T-helper 2 cell treated with Interferon-gamma antibody and Interleukin-4, amounts not matched to agents 100 ng/mL and 5 ng/mL, for 36 hours (primary cell): ENCODE results near the gene NFIX. TPM values are rescaled to one million over a fixed set of nuclear protein-coding genes. Genes with fewer than 3 reads are reported as not detected.

ENCODE experiments used
- intact Hi-C: fragments of 100-400 bp; cut with micrococcal nuclease; formaldehyde crosslinking; loops from one replicate; pipeline ENCODE4 v1.15.1; 2023
- total RNA-seq: library from RNA; stranded (reverse); gene quantifications from 2 replicates; pipeline ENCODE4 v1.2.3, GENCODE V29; 2022

Gene NFIX
- total RNA-seq, 1 donor from 2014 or later: 1.3 TPM

GRCh38 chr19:13100841-13101589 lies 105.7 kb downstream of the NFIX start:
- intact Hi-C loops: loop anchor here (2.0 kb wide), 1 partner anchor 16 kb away; the partner anchor contains the start of gene TRMT1

GRCh38 chr19:13101590-13102415 lies 106.5 kb downstream of the NFIX start:
- intact Hi-C loops: loop anchor here (2.0 kb wide), 1 partner anchor 15 kb away; the partner anchor contains the start of gene TRMT1

DNA sequence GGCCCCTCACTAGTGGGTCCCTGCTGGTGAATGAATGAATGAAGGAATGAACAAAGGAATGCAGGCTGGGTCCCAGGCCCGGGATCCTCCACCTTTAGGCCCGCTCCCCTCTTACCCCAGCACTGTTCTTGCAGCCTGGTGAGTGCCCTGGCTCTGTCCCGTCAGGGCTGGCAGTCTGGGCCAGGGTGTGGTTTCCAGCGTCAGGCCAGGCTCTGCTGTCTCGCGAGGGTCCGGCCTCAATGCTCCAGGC lies 107.1 kb downstream of the NFIX start:
- intact Hi-C loops: no loop called here

- intact Hi-C loops: no loop called here
Observed at GRCh38 chr19:13102666-13103580, 107.6 kb downstream of the NFIX start, which contains the start of gene LYL1. LYL1 (minus strand) TSS chr19:13102858; CDS start chr19:13101171, 1,687 bp downstream.

DNA sequence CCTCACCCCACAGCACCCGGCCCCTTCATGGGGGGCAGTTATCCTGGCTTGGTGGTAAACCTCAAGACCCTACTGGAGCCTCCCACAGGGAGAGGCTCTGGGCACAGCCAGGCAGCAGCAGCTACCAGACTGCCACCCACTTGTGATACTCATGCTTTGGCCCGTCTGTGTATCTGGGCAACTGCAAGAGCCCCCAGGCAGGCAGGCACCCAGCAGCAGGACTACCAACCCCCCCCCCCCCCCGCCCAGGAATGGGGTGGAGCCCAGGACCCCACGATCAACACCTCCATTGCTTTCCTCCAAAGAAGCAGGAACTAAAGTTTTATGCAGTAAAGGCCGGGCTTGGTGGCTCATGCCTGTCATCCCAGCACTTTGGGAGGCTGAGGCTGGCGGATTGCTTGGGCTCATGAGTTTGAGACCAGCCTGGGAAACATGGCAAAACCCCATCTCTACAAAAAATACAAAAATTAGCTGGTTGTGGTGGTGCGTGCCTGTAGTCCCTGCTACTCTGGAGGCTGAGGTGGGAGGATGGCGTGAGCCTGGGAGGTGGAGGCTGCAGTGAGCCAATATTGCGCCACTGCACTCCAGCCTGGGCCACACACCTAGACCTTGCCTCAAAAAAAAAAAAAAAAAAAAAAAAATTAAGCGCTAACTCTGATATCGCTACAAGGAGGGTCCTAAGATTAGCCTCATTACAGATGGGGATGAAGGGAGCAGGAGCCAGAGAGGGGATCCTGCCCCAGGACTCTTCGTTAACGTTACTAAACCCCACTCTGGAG lies 108.5 kb downstream of the NFIX start:
- intact Hi-C loops: no loop called here

- intact Hi-C loops: no loop called here
Observed at GRCh38 chr19:13104360-13104847, 109.1 kb downstream of the NFIX start.

DNA sequence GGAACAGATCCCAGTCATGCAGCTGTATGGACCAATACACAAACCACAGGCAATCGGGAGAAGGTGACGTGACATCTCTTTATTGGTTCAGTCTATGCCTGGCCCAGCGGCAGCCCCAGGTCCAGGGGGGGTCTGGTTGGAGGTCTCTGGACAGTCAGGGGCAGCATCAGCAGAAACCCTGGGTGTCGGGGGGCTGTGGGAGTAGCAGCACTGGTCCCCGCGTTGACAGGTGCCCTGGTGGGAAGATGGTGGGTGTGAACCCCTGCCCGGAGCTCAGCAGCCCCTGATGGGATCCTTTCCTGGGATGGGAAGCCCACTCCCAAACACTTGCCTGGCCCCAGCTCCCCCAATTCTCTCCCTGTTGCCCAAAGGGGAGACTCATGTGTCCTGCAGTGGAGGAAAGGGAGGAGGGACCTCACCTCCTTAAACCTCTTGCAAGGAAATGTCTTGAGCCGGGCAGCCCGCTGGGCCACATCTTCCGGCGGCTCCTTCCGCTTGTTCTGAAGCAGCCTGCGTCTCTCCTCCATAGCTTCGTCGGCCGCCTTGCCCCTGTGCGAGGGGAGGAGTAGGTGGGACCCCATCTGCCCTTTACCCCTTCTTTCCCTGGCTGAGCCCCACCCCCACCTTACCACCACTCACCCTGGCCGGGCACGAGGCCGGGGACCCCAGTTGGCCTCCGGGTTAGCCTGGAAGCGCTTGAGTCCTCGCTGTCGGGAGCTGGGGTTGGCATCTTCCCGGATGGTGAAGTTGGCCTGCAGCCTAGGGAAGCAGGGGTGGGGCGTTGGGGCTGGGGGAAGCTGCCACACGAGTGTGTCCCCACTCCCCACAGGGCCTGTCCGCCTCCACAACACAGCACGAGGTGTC lies 109.8 kb downstream of the NFIX start:
- intact Hi-C loops: no loop called here

DNA sequence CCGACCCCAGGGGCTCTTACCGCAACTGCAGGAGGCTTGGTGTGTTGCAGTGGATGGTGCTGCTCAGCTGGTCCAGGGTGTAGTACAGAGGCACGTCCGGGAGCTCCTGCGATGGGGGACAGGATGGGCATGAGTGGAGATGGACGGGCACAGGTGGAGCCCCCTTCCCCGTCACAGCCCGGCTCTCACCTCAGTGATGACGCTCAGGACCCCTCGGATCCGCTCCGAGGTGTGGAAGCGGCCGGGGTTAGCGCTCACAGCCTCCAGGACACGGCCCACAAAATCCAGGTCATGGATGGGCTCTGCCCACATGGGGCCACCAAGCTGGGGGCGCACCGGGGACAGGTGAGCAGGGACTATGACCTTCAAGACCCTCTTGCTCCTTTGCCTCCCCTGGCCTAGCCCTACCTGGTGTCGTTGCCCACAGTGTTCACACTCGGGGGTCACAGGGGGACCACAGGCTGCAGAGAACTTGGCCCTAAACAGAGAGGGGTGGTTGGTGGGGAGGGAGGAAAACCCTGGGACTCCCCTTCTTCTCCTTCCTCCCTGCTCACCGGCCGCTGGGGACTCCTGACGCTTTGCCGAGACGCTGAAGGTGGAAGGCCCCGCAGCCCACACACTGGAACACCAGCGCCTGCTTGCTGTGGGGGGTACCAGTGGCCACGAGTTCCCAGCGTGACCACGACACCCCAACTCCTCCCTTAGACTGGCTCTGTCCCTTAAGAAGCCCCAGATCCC lies 114.3 kb downstream of the NFIX start:
- intact Hi-C loops: no loop called here

DNA sequence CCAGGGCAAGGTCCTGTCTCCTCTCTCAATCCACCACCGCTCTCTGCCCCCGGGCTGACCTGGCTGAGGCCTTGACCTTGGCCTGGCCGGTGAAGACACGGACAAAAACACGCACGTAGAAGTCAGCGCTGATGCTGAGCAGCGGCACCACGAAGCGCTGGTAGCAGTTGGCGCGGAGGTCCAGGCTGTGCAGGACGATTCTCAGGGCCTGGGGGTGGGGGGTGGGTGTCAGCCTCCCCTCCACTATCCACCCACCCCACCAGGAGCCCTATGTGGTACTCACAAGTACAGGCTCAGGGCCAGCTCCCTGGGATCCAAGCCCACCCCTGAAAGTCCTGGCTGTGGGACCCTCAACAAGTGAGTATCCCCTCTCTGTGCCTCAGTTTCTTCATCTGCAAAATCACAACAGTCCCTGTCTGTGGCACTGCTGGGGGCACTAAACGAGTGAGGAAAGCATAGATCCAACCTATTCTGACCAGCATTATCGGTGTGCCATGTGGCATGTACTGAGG lies 114.9 kb downstream of the NFIX start:
- intact Hi-C loops: no loop called here

DNA sequence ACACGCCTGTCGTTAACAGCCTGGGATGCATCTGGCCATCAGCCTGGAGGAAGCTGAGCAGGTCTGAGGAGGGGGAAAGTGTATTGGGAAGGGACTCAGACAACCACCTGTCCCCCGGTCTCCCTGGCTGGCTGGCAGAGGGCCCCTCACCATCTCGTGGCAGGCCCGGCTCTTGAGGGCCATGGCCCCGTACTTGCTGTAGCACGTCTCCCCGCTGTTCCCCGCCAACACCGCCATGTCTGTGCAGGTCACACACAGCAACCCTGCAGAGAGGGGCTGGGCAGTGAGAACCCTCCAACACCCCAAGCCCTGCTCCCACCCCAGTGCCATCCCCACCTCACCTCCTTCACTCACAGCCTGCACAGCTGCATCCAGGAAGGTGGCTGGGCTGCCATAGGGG lies 117.3 kb downstream of the NFIX start:
- intact Hi-C loops: no loop called here

DNA sequence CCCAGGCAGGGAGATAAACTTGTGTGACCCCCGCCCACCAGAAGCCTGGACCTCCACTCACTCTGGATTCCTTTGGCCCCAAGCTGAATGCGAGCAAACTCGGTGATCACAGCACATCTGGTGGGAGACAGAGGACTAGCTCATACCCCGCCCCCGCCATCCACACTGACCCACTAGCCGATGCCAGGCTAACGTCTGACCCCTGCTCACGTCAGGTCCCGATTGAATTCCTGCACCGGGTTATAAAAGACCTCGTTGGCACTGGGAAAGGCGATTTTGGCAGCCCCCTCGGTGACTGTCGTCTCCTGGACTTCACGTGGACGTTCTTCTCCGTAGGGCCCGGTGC lies 120.6 kb downstream of the NFIX start:
- intact Hi-C loops: loop anchor here (2.0 kb wide), 1 partner anchor 15 kb away; no protein-coding TSS in a partner anchor

- intact Hi-C loops: loop anchor here (2.0 kb wide), 1 partner anchor 16 kb away; no protein-coding TSS in a partner anchor
Observed at GRCh38 chr19:13116282-13117175, 121.3 kb downstream of the NFIX start, which contains the start of gene TRMT1. TRMT1 (minus strand) TSS chr19:13116740; CDS start chr19:13116399, 341 bp downstream.

DNA sequence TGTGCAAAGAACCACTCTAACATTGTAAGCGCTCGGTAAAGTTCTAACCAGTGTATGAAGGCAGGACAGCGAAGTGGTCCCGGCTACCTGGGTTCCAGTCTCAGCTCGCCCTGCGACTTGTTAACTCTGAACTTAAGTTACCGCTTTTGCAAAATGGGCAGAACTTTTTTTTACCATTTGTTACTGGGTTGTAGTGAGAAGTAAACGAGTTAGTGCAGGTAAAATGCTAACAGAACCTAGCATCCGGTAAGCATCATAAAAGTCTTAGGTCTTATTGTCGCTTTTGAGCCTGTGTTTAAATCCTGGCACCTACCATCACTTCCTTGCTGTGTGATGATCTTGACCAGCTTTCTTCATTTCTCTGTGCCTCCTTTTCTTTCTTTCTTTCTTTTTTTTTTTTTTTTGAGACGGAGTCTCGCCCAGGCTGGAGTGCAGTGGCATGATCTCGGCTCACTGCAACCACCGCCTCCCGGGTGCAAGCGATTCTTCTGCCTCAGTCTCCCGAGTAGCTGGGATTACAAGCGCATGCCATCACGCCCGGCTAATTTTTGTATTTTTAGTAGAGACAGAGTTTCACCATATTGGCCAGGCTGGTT lies 122.0 kb downstream of the NFIX start:
- intact Hi-C loops: loop anchor here (2.0 kb wide), 1 partner anchor 16 kb away; no protein-coding TSS in a partner anchor

DNA sequence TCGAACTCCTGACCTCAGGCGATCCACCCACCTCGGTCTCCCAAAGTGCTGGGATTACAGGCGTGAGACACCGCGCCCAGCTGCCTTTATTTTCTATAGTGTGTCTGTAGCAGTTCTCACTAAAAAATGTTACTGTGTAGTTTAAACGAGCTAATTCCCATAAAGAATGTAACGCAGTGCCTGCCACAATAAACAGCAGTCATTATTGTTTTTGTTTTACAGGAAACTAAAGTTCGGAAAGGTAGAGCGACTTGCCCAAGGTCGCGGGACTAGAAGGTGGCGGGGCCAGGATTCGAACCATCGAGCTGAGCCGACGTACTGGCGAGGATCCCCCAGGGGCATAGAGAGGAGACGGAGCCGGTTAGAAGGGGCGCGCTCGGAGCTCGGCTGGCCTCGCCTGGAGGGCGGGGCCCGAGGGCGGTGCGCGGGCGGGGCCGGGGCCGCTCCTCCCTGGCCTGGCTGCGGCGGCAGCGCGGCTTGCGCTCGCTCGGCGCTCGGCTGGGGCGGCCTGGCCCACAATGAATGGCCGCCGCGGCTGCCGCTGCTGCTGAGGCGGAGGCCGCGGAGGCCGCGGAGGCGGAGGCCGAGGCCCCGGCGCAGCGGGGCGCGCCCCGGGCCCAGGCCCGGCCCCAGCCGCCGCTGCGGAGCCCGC lies 122.6 kb downstream of the NFIX start, which contains the start of gene NACC1:
TSS of gene NACC1 (plus strand) at position 493 of the 652 bp plus-strand sequence. CDS start 16,944 bp downstream, outside the sequence.
- intact Hi-C loops: loop anchor here (1.0 to 2.0 kb wide), 3 partner anchors 14 to 34 kb away; no protein-coding TSS in a partner anchor

DNA sequence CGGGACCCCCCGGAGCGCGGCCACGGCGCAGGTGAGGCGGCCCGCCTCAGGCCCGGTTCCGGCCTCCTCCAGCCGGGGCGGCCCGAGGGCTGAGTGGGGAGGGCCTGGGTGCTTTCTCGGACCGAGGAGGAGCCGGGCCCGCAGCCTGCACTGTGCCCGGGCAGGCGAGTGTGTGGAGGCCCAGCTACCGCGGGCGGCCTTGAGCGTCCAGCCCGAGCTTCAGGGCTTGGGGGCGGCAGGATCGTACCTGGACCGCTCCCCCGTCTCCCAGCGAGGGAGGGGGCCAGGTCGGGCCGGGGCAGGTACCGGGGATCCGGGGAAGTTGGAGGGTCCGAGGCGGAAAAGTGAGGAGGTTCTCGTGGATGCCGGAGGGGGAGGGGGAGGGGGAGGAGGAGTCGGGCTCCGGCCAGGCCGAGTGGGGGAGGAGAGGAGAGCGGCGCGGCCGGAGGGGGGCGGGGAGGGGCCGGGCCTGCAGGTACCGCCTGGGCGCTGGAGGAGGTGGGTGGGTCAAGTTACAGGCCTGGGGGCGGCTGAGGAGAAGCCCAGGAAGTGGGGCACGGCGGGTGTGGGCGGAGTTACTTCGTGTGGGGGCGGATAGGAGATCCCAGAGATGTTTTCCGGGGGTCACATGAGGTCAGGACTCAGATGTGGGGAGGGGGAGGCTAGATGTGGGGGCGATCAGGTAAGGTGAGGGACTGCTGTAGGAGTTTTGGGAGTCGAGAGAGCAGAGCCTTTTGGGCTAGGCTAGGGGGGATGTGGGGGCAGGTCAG lies 123.3 kb downstream of the NFIX start:
- intact Hi-C loops: loop anchor here (1.0 kb wide), 2 partner anchors 14 to 34 kb away; no protein-coding TSS in a partner anchor
